ENCODE results near the gene RINT1.

DNA sequence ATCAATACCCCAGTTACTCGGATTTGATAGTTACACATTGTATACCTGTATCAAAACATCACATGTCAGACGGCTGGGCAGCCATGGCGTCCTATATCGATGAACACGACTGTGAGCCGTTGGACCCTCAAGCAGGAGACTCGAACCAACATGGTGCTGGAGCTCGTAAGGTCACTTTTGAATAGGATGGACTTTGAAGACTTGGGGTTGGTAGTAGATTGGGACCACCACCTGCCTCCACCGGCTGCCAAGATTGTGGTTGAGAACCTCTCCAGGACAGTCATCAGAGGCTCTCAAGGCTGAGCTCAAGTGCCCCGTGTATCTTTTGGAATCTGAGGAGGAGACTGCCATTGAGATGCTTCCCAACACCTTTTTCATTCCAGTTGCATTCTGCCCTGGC is 1.9 kb upstream of the RINT1 start:
- TF ChIP-seq, protein P1, sequence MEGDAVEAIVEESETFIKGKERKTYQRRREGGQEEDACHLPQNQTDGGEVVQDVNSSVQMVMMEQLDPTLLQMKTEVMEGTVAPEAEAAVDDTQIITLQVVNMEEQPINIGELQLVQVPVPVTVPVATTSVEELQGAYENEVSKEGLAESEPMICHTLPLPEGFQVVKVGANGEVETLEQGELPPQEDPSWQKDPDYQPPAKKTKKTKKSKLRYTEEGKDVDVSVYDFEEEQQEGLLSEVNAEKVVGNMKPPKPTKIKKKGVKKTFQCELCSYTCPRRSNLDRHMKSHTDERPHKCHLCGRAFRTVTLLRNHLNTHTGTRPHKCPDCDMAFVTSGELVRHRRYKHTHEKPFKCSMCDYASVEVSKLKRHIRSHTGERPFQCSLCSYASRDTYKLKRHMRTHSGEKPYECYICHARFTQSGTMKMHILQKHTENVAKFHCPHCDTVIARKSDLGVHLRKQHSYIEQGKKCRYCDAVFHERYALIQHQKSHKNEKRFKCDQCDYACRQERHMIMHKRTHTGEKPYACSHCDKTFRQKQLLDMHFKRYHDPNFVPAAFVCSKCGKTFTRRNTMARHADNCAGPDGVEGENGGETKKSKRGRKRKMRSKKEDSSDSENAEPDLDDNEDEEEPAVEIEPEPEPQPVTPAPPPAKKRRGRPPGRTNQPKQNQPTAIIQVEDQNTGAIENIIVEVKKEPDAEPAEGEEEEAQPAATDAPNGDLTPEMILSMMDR (IDR thresholded peaks at IDR 0.05; ENCODE audit: low read length): no peak
- TF ChIP-seq EZH2 (optimal IDR thresholded peaks at IDR 0.05; ENCODE audit: low read depth, low read length): no peak
- no peak for TF ChIP-seq EZH2phosphoT487 (IDR thresholded peaks at IDR 0.05; ENCODE audit: low read length)
